NOMO-1 (cell line): ENCODE data around the gene AGXT.
A peak's percentile ranks its signal among the peaks of the same experiment; 100 is the strongest.

Experiments used
- DNase-seq, 2 experiments: peaks; one replicate each; lab custom pipeline; 2025; ENCODE audit not compliant: unreplicated experiment in 2 of 2; lab: John Stamatoyannopoulos, UW

The AGXT gene

DNA sequence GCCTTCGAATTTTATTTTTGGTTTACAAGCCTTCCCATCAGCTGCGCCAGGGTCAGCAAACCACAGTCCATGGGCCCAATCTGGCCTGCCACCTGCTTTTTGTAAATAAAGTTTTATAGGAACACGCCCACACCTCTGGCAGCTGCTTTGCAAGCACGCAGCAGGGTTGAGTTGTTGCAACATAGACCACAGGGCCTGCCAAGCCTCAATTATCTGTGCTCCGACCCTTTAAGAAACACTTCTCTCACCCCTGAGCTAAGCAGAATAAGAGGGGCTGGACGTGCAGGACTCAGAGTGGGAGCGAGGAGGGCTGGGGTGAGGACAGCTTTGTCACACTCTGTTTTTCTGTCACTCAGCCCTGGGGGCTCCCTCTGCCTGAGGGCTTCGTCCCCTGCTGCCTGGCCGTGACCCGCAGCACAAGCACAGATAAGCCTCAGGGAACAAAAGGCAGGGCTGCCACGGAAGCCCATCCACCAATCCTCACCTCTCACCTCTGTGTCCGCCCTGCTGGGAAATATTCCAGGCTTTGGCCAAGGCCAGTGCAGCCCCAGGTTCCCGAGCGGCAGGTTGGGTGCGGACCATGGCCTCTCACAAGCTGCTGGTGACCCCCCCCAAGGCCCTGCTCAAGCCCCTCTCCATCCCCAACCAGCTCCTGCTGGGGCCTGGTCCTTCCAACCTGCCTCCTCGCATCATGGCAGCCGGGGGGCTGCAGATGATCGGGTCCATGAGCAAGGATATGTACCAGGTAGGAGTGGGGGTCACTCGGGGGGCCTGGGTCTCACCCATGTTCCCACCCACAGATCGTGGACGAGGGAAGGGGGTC is at the start of gene AGXT:
Gene AGXT, plus strand, starts transcription at position 539 of the 823 bp plus-strand sequence. Its CDS starts 42 bp downstream, at position 581.
- peak; percentile 35 to 54 for DNase-seq

DNA sequence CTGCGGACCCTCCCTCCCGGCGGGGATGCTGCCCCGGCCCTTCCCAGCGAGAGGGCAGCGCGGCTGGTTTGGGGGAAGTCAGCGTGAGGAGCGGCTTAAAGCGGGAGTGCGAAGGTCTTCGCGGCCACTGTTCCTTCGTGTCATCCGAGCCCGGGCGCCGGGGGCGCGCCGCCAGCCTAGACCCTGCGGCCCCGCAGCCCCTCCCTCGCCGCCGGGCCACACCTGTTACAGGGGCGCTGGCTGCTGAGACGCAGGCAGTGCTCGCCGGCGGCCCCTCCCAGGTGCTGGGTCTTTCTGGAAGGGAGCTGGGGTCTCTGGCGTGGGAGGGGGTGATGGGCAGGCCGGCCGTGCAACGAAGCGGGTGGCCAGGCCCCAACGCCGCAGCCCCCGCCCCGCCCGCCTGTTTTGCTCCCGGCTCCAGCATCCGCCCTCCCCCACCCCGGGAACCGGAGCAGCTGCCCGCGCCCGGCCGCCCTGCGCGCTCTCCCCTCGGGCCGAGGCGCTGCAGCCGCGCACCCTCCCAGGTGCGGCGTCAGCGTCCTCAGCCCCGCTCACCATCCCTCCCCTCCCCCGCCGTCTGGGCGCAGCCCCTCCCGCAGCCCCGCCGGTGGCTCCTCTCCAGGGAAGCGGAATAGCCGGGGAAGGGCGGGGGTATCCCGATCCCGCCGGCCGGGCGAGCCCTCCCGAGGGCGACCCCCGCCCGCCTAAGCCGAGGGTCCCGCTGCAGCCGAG is 49.3 kb upstream of the AGXT start:
- no peak for DNase-seq

DNA sequence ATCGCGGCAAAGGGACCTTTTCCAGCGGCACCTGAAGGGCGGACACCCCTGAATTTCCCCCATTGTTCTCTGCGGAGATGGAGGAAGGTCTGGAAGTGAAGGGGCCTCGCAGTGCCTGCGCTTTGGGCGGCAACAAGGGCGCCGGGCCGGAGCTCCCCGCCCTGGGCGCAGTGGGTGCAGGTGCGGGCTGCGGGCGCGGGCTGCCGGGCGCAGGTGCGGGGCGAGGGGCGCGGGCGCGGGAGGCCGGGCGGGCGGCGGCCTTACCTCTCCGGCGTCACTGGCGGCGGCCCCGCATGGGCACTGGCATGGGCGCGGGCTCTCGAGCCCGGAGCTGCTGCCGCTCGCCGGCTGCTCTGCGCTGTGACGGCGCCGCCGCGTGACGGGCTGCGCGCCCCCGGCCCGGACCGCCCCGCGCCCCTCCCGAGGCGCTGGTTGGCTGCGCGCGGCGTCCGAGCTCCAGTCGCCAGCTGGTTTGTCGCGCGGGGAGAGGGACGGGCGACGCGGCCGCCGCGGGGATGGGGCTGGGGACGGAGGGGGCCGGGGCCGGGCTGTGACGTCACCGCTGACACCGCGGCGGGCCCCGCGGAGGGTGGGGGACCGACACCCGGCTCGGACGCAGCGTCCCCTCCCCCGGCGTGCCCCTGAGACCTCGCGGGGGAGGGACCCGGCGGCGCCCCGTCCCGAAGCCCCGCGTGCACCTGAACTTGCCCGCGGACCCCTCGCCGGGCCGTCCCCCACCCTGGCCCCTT is 48.6 kb upstream of the AGXT start, which contains the start of gene KIF1A:
Gene KIF1A, minus strand, starts transcription at position 362 of the 749 bp plus-strand sequence. CDS start 22,467 bp downstream, outside the sequence.
- no peak for DNase-seq

DNA sequence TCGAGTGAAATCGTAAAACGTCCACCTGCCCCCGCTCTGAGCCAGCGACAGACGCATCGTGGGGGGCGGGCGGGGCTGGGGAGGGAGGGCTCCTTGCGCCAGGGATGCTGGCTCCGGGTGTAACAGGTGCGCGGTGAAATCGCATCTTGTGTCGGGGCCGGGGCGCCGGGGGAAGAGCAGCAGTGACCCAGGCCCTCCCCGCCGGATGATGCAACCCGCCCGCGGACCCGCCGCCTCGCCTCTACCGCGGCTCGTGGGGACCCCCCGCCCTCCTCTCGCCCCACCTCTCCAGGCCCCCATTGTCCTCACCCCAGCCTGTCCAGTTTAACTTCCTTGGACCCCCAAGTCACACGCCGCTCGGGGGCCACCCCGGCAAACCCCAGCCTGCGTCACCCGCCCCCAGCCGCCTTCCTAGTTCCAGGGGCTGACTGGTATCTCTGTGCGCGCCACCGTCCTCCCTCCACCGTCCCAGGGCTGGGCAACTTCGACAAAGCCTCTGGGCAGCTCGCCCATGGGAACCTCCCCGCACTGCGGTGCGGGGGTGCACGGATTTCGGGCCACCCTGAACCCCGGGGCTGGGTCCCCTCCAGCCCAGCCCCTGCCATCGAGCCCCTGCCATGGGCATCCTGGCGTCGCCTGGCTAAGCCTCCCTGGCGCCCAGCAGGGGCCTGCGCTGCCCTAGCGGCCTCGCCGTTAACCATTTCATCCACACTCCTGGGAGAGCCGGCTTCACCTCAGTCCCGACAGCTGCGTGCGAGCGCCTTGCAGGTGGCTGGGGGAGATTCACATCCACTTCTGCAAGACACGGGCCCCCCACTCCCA is 47.8 kb upstream of the AGXT start:
- DNase-seq: no peak

DNA sequence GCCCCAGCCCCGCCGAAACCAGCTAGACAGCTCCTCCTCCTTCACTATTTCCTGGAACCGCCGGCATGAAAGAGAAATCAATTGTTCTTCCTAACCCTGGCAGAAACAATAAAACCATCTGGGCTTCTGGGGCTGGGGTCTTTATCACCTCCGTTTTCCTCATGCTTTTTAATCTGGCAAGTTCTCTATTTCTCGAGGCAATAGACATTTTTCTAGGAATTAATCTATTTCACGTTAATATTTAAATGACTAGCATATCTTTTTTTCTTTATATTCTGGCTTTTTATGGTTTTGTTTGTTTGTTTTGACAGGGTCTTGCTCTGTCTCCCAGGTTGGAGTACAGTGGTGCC is 47.2 kb upstream of the AGXT start:
- DNase-seq: no peak

DNA sequence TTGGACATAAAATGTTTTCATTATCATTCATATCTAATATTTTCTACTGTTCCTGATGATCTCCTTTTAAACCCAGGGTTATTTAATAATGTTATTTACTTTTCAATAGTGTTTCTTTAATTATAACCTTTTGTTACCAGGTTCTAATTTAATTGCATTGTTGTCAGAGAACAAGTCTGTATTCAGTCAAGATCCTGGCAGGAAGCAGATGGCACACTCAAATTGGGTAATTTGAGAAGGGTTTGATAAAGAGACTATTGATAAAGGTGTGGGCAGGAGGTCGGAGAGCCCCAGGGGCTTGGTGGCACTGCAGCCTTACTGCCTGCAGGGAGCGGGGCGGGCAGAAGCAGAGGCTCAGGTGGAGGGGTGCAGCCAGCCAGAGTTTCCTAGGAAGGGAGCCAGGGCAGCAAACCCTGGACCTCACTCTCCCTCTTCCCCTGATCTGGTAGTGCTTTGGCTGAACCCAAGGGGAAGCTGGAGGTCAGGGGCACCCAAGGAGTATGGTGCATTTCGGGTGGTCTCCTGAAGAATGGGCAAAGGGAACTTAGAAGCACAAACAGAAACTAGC is 46.3 kb upstream of the AGXT start:
- no peak for DNase-seq

DNA sequence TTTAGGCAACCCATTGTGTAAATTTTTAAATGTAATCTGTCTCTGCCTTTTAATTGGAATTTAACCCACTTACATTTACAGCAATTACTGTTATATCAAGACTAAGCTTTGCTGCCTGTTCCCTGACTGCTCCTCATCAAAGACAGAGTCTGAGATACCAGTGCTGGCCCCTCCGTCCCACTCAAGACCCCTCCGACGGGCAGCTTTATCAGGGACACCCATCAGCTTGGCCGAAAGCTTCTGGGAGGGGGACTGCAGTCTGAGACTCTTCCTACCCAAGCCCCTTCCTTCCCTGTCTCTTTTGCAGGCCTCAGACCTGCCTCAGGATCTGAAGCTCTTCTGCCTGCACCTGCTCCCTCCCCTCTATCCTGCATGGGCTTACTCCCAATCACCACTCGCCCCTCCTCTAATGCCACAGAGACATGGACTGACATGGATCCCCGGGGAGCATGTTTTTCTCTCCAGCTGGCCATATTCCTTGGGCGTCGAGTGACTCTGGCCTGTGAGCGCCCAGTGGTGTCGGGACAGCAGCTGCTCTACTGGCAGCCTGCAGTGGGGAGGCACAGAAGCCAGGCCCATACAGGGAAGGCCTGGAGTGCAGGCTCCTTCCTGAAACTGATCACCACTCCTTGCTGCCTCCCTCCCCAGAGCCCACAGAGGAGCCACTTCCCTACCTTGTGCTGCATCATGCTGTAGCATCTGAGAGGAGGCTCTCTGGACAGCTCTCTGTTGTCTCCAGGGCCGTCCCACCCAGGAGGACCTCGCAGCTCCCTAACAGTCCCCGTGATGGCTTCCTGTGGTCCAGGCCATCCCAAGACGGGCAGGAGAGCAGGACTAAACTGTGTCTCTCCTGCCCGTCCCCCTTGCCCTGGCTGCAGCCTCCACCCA is 44.9 kb upstream of the AGXT start:
- no peak for DNase-seq

DNA sequence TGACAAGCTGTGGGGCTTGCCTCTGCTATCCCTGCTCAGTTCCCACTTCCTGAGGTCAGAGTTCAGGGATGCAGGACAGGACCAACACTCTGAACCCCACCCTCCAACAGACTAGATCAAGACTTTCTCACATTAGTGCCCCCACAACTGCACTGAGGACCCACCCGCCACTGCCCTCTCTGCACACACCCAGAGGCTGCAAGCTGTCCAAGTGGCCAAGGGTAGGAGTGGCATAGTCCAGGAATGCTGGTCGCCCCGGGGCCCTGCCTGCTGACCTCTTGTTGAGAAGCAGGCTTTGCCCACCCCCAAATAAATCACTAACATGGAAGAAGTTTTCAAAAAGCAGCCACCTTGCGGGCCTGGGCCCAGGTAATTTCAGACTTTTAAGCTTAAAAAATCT is 43.1 kb upstream of the AGXT start:
- no peak for DNase-seq

DNA sequence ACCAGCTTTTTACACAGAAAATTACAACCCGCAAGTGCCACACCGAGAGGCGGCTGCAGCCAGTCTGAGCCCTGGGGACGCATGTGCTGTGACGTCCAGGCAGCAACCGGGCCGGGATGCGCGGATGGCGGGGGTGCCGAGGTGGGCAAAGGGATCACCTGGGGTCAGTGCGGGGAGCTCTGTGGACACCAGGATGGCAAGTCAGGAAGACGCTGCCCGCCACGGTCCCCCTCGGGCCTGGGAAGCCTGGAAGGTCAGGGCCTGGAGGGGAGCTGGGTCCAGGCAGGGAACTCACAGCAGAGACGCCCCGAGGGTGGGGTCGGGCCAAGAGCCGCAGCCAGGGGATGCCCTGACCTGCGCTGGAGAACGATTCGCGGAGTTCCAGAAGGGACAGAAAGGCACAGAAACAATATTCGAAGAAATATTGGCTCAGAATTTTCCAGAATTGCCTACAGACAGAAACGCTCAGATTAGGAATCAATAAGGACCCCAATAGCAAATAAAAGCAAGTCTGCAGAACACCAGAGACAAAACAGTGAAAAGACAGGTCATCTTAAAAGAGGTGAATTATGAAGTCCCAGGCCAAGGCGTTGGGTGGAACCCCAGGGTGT is 36.9 kb upstream of the AGXT start:
- no peak for DNase-seq

DNA sequence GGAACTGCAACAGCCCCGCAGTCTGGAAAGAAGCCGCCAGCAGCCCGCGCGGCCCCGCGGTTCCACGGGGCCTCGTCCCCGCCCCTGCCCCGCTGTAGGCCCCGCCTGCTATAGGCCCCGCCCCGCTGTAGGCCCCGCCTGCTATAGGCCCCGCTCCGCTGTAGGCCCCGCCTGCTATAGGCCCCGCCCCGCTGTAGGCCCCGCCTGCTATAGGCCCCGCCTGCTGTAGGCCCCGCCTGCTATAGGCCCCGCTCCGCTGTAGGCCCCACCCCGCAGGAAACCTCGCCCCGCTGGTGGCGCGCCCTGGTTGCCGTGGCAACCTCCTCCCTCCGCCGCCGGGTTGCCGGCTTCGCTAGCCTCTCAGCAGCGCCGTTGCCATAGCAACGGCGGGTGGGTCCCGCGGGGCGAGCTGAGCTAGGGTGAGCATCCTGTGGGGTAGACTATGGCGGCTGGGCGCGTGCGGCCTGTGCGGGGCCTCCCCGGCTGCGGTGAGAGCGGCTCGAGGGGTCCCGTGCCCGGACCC is 36.4 kb upstream of the AGXT start:
- peak; percentile 92 for DNase-seq

DNA sequence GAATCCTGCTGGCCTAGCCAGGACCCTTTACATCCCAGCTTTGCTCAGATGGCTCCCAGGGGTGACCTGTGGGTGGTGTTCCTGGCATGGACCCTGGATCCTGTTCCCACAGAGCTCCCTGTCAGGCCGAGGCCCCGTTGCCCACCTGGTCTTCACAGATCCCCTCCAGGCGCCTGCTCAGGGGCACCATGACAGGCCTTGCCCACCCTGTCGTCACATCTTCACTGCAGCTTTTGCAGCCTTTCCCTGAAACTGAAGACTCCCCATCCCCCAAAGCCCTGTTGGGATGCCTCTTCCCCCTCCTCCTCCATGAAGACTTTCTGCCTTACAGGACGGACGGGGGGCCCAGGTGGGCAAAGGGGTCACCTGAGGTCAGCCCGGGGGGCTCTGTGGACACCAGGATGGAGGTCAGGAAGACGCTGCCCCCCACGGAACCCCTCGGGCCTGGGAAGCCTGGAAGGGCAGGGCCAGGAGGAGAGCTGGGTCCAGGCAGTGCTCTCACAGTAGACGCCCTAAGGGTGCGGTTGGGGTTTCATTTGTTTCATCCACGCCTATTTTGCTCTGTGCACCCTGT is 35.6 kb upstream of the AGXT start:
- DNase-seq: no peak

DNA sequence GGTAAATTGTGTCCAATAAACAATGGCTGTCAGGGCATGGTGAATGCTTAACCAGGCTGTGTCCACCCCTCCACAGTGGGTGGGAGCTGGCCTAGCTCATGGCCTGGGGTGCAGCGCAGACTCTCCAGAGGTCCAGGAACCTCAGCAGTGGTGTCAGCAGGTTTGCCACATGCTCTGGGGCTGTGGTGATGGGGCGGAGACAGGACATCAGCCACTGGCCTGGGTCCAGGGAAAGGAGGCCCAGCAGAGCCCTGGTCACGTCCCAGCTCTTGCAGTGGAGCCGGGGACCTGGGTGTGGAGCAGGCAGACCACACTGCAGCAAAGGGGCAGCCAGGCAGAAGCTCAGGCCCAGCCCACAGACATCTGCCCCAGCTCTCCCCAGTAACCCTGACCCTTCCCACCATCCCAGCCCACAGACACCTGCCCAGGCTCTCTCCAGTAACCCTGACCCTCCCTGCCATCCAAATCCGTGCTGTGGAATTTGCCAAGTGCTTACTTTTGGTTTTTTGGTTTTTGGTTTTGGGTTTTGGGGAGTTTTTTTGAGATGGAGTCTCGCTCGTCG is 34.8 kb upstream of the AGXT start:
- DNase-seq: no peak

DNA sequence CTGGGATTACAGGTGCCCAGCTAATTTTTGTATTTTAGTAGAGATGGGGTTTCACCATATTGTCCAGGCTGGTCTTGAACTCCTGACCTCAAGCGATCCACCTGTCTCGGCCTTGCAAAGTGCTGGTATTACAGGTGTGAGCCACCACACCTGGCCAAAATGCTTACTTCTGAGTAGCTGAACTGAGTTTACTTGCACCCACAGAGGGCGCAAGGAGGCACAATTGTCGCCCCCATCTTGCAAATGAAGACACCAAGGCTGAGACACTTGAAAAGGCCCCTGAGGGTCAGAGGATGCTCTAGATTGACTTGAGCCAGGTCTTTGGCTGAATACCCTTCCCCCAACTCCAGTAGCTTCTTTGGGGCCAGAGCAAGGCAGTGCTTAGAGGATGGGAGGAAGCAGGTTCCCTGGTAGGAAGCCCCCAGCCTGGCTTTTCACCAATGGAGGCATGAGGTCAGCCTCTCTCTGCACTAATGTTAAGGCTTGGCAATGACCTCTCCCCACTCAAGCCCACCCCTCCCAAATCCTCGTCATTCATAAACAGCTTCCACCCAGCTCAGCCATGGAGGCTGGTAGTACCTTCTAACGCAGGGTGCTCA is 34.1 kb upstream of the AGXT start:
- DNase-seq: no peak

DNA sequence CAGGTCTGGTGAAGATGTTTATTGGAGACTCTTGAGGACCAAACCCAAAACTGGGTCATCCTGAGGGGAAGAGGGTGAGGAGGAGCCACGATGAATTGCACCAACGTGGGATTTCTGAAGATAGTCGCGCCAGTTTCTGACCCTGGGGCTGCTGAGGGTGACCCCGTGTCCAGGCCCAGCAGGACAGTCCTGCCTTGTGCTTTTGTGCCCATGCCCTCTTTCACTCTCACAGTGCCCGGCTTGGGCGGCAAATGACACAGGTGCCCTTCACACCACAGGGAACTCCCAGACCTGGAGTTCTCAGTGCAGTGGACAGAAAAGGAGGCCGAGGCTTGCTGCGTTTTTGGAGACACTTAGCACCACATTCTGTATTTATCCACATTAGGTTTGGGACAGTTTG is 33.1 kb upstream of the AGXT start:
- DNase-seq: no peak

DNA sequence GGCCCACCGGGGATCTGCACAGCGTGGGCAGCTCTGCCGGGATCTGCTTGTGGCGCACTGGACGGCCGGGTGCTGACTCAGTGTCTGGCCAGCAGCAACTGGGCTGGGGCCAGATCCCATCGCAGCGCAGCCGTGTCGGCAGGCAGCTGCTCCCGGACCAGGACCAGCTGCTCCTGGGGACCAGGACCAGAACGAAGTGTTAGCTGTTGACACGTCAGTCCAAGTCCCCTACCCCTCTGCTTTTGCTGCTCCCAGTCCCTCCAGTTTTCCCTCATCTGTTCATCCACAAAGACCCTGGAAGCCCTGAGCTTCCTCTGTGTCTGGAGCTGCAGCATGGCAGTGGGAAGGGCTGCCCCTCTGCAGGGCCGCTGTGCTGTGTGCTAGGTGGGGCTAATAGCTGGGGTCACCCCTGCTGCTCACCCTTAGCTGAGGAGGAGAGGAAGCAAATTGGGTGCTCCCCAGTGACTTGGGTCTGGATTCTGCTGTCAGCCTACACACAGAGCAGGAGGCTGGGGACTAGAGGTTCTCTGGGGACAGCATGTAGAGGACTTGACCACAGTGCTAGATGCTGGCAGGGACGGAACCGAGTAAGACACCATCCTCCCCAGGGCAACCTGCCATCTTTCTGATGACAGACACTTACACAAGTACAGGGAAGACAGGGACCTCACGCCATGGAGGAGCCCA is 31.7 kb upstream of the AGXT start:
- no peak for DNase-seq

DNA sequence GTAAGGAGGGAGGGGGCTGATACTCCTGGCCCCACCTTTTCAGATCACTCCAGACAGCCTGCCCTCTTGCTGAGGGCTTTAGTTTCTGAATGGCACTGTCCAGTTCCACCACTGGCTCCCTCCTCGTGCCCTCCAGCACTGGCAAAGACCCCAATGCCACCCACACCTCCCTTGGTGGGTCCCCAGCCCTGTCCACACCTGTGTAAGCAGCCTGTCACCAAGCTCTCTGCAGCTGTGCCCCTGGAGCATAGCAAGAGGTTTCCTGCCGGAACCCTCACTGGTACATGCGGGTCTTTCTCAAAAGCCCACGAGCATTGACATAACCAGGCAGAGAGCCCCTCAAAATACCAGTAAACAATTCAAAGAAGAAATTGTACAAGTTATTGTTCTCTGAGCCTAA is 31.0 kb upstream of the AGXT start:
- DNase-seq: no peak
